Thymus (tissue), 14 donors: ENCODE data around the gene ERICH6B. TPM values are rescaled to one million over a fixed set of nuclear protein-coding genes. Genes with fewer than 3 reads are reported as not detected.
"Not testable (repeated sequence)": the region's sequence is repeated elsewhere in the genome, so short reads cannot be mapped to it uniquely, and the experiment has no call there.

ENCODE experiments used
- DNase-seq, 9 donors: peaks; one replicate each; pipeline ENCODE4 v3.0.0-alpha.2; 2013; ENCODE audit warnings: low spot score in 9 of 9, low read depth in 6 of 9, missing footprints in 1 of 9
- H3K27ac ChIP-seq, 2 donors: one replicate each; pipeline ENCODE4 v1.5.1; 2013; ENCODE audit warnings: control low read depth in 1 of 2, low read depth in 1 of 2, low read length in 1 of 2, mild to moderate bottlenecking in 1 of 2, moderate library complexity in 1 of 2
- H3K27me3 ChIP-seq, 2 donors: one replicate each; pipeline ENCODE4 v1.5.1; 2013; ENCODE audit warnings: low read length in 1 of 2; ENCODE audit not compliant: control insufficient read depth in 2 of 2, insufficient read depth in 1 of 2
- H3K36me3 ChIP-seq, 2 donors: one replicate each; pipeline ENCODE4 v1.5.1; 2013; ENCODE audit warnings: low read length in 1 of 2, mild to moderate bottlenecking in 1 of 2, moderate library complexity in 1 of 2; ENCODE audit not compliant: control insufficient read depth in 2 of 2, insufficient read depth in 2 of 2
- H3K4me1 ChIP-seq, 2 donors: one replicate each; pipeline ENCODE4 v1.5.1; 2013; ENCODE audit warnings: low read length in 2 of 2; ENCODE audit not compliant: control insufficient read depth in 2 of 2, insufficient read depth in 2 of 2
- H3K4me3 ChIP-seq, 2 donors: one replicate each; pipeline ENCODE4 v1.5.1; 2013; ENCODE audit warnings: low read length in 2 of 2, control low read depth in 1 of 2, mild to moderate bottlenecking in 1 of 2
- H3K9me3 ChIP-seq, 2 donors: one replicate each; pipeline ENCODE4 v1.5.1; 2013; ENCODE audit warnings: low read length in 1 of 2, mild to moderate bottlenecking in 1 of 2; ENCODE audit not compliant: control insufficient read depth in 2 of 2, insufficient read depth in 1 of 2
- WGBS: extraction: QIAGEN DNeasy Blood & Tissue Kit; methylation state at CpG from one replicate; pipeline ENCODE4 v1.1.7; 2013; 5-methylcytosine and 5-hydroxymethylcytosine counted together
- long read RNA-seq, 10 donors: transcript quantifications; one replicate each; lab custom pipeline, GENCODE V29; 2026
- polyA plus RNA-seq: library from polyadenylated mRNA; stranded (reverse); fragments of 200-250 nt; gene quantifications from one replicate; pipeline ENCODE4 v1.2.3, GENCODE V29; 2013
- total RNA-seq: library from RNA; stranded (reverse); fragments of 120-200 nt; gene quantifications from one replicate; pipeline ENCODE4 v1.2.4, GENCODE V29; 2013
- donor health status: healthy.

The ERICH6B gene
- total RNA-seq: not detected
- not detected for polyA plus RNA-seq
- long read RNA-seq, donor 1: 0 reads
- long read RNA-seq, donor 2: 0 reads
- long read RNA-seq, donor 3: 0 reads
- long read RNA-seq, donor 4: 0 reads
- long read RNA-seq, donor 5: 0 reads
- long read RNA-seq, donor 6: 0 reads
- long read RNA-seq, donor 7, partial matches to known transcripts: 0 of 6 reads
- long read RNA-seq, donor 7, other reads (novel, unspliced or antisense): 6 of 6 reads
- long read RNA-seq, donor 8: 0 reads
- long read RNA-seq, donor 9: 0 reads
- long read RNA-seq, donor 10: 0 reads

GRCh38 chr13:45615501-45616101, at the start of gene ERICH6B:
ERICH6B (minus strand) TSS chr13:45615739; CDS start chr13:45597005, 18,734 bp downstream.
- WGBS: 9% methylated on average over 27 of the region's 27 CpGs
- peak in 6 of 9 donors; percentile 11 to 55 (median 26) for DNase-seq
- no peak within 1 kb of the TSS for H3K4me3 ChIP-seq
- no peaks in the 10 kb centered on the region for H3K9me3 ChIP-seq
- H3K36me3 ChIP-seq: no peaks in the 10 kb centered on the region
- H3K4me1 ChIP-seq: peaks cover 0 to 12% of the 10 kb centered on the region in 2 donors
- peaks cover 0 to 32% of the 10 kb centered on the region in 2 donors for H3K27me3 ChIP-seq
- H3K27ac ChIP-seq: no peak within 1 kb of the TSS

DNA sequence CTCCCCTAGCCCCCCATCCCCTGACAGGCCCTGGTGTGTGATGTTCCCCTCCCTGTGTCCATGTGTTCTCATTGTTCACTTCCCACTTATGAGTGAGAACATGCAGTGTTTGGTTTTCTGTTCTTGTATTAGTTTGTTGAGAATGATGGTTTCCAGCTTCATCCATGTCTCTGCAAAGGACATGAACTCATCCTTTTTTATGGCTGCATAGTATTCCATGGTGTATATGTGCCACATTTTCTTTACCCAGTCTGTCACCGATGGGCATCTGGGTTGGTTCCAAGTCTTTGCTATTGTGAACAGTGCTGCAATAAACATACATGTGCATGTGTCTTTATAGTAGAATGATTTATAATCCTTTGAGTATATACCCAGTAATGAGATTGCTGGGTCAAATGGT, 47.4 kb upstream of the ERICH6B start:
- not testable (repeated sequence) for H3K36me3 ChIP-seq, H3K4me3 ChIP-seq, H3K27me3 ChIP-seq, DNase-seq, H3K9me3 ChIP-seq, H3K27ac ChIP-seq, H3K4me1 ChIP-seq
- WGBS: 97% methylated on average over 1 of the region's 1 CpG

- H3K27me3 ChIP-seq: no peaks in the 10 kb centered on the region
- 86% methylated on average over 1 of the region's 1 CpG for WGBS
- no peak overlapping the region for H3K27ac ChIP-seq
- H3K36me3 ChIP-seq: no peaks in the 10 kb centered on the region
- no peaks in the 10 kb centered on the region for H3K4me1 ChIP-seq
- H3K9me3 ChIP-seq: no peaks in the 10 kb centered on the region
- DNase-seq: no peak
- no peak overlapping the region for H3K4me3 ChIP-seq
These were observed 46.6 kb upstream of the ERICH6B start for GRCh38 chr13:45662162-45662561.

DNA sequence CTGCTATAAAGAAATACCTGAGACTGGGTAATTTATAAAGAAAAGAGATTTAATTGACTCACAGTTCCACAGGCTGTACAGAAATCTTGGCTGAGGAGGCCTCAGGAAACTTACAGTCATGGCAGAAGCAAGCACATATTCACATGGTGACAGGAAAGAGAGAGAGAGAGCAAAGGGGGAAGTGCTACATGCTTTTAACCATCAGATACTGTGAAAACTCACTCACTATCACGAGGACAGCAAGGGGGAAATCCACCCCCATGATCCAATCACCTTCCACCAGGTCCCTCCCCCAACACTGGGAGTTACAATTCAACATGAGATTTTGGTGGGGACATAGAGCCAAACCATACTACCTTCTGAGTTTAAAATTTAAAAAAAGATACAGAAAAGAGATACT, 44.9 kb upstream of the ERICH6B start:
- H3K36me3 ChIP-seq, H3K9me3 ChIP-seq, DNase-seq, H3K27ac ChIP-seq, H3K4me1 ChIP-seq, H3K4me3 ChIP-seq, H3K27me3 ChIP-seq: not testable (repeated sequence)
- WGBS: 12% methylated on average over 1 of the region's 1 CpG

DNA sequence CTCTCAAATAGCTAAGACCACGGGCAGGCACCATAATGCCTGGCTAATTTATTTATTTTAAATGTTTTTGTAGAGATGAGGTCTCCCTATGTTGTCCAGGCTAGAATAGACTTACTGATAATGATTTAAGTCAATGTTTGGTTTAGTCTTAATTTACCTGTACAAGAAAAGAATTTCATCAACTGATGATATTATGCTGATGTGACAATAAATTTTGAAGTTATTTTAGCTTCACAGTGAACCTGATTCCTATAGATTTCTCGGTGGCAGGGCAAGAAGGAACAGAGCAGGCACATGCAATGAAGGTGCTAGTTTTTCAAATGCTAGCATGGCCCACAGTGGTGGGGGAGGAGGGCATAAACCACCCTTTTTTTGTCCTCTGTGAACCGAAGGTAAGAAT, 44.0 kb upstream of the ERICH6B start:
- Histone ChIP-seq H3K4me3 (no peak overlapping the region), H3K9me3 (no peaks in the 10 kb centered on the region), H3K4me1 (no peaks in the 10 kb centered on the region), H3K27ac (no peak overlapping the region), H3K27me3 (no peaks in the 10 kb centered on the region), H3K36me3 (no peaks in the 10 kb centered on the region)
- DNase-seq: no peak
- WGBS: 95% methylated on average over 3 of the region's 3 CpGs

DNA sequence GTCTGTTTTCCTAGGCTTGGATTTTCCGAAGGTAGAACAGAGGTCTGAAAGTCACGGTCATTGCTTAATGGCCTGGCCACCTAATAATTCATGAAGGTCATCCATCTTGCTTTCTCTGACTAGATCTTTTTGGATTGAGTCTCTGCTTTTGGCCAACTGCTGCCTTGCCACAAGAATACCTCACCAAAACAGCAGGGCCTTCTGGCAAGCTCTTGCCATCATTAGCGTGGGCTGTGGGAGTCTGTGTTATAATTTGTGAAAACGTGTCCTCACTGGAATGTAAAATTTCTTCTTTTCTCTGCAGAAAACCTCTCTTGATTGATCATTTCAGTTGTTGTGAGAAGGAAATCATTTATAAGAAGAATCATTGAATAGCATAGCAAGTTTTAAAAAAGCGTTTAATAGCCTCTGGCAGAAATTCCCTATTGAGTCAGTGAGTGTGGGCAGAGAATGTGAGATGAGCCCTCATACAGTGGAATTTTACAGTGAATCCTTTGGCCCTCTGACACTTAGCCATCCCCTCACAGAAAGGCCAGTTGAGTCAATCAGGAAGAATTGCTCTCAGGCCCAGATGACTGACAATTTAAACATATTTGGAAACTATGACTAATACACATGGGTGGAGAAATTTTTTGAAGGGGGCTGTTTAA, 43.2 kb upstream of the ERICH6B start:
- no peaks in the 10 kb centered on the region for H3K36me3 ChIP-seq
- no peak overlapping the region for H3K27ac ChIP-seq
- H3K27me3 ChIP-seq: no peaks in the 10 kb centered on the region
- 96% methylated on average over 5 of the region's 5 CpGs for WGBS
- no peaks in the 10 kb centered on the region for H3K4me1 ChIP-seq
- no peak for DNase-seq
- no peak overlapping the region for H3K4me3 ChIP-seq
- H3K9me3 ChIP-seq: no peaks in the 10 kb centered on the region

- H3K36me3 ChIP-seq: no peaks in the 10 kb centered on the region
- H3K4me1 ChIP-seq: no peaks in the 10 kb centered on the region
- H3K27ac ChIP-seq: no peak overlapping the region
- no peak overlapping the region for H3K4me3 ChIP-seq
- no peak for DNase-seq
- no peaks in the 10 kb centered on the region for H3K27me3 ChIP-seq
- 85% methylated on average over 5 of the region's 5 CpGs for WGBS
- H3K9me3 ChIP-seq: no peaks in the 10 kb centered on the region
These were observed 39.3 kb upstream of the ERICH6B start for GRCh38 chr13:45654633-45655349.

- H3K9me3 ChIP-seq: peaks cover 0 to 11% of the 10 kb centered on the region in 2 donors
- not testable (repeated sequence) for H3K27ac ChIP-seq, H3K27me3 ChIP-seq, DNase-seq, H3K4me1 ChIP-seq, H3K4me3 ChIP-seq, H3K36me3 ChIP-seq
- WGBS: 91% methylated on average over 11 of the region's 17 CpGs
These were observed 29.7 kb upstream of the ERICH6B start for GRCh38 chr13:45645263-45645662.

DNA sequence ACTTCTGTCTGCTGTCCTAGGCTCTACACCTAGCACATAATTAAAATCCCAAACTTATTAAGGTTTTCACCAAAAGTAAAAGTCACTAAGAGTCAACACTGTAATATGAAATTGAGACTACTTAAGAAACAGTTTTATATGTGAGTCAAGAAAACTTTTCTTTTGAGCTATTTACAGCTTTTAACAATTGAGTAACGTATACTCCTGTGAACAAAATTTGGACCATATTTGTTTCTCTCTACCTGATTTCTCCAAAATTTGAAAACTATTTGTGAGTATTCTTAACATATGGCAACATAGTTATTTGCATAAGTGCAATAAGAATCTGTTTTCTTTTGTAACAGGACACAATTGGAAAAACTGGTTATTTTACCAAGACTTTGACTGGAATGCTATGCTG, 26.6 kb upstream of the ERICH6B start:
- H3K4me3 ChIP-seq, H3K4me1 ChIP-seq, H3K27ac ChIP-seq, H3K36me3 ChIP-seq, H3K27me3 ChIP-seq, DNase-seq: not testable (repeated sequence)
- 95% methylated on average over 1 of the region's 1 CpG for WGBS
- peaks cover 0 to 12% of the 10 kb centered on the region in 2 donors for H3K9me3 ChIP-seq
